ENCODE results near the gene PLEKHO2.

Gene PLEKHO2

GRCh38 chr15:64894395-64895056, 52.8 kb downstream of the PLEKHO2 start:
- DNase-seq (ENCODE audit: low read depth) = no peak

DNA sequence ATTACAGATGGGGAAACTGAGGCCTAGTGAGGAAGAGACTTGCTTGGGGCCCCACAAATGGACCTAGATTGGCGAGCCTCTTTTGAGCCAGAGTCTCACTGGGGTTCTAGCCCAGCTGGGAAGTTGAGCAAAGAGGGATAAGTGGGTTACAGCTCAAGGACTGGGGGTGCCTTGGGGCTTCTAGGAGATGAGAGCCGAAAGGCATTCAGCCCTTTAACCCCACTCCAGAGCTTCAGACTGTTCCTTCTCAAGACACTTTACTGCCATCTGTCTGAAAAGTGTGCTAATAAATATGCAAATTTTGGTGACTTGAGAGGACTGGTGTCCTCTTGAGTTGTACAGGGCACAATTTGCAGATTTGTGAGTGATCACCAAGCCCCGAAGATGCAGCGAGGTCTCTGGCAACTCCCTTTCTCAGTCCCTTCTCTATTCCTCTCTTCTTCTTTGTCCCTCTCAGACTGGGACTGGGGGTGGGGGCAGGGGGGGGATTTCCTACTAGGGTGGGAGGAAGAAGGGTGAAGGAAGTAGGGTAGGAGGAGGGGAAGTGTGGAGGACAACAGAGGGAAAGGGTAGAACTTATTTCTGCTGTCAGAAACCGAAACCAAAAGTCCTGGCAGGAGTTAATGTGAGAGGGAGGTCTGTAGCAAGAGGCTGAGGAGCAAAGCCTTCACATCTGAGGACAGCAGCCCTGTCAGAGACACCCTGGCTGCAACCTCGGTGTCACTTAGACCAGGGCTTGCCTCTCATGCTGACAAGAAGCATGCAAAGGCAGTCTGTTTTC, 53.8 kb downstream of the PLEKHO2 start:
- DNase-seq (ENCODE audit: low read depth) = no peak

DNA sequence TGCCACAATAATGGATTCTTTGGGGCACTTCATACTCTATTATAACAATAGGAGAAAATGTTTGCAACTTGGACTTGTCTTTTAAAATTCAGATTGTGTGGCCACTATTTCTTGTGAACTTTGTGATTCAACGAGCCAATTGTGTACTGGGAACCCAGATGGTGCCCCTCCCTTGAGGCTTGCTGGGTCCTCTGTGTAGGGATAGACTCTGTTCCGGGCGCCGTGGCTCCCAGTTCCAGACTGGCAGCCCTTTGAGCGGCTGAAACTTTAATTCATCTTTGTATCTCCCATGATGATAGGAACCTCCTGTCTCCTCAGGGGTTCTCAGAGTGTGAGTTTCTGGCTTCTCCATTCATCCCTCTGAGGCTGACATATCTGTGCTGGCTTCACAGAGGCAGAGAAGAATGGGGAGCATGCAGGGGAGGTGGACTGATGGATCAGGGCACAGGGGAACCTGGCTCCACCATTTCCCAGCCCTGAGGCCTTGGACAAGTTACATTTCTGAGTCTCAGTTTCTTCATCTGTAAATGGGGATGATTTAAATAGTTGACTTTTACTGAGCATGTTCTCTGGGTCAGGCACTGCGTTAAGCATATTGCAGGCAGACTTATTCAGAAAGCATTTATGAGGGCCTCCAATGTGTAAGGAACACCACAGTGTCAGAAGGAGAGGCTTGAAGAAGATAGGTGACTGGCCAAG, 54.8 kb downstream of the PLEKHO2 start:
- no peak for DNase-seq (ENCODE audit: low read depth)

DNA sequence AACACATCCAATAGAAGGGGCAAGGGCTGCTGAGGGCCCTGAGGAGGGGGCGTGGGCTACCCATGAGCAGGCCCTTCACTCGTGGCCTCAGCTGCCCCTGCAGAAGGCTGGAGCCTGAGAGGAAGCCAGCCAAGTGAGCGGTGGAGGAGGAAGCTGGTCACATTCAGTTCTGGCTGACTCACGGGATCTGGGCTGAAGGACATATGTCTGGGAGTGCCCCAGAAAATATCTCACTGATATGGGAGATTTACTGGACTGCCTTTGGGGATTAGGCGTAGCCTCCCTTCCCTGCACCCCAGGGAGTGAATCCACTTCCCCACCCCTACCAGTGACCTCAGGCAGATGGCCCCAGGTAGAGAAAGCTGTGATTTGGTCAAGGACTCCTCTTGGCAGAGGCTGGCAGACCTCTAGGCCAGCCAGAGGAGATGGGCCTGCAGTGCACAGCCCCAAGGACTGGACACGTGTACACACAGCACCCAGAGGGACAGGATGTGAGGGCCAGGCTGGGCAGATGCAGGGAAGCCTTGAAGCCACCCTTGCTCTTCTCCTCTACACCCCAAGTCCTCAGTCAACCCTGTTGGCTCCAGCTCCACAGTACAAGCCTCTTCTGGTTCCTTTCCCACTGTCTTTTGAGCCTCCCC, 55.8 kb downstream of the PLEKHO2 start:
- DNase-seq (ENCODE audit: low read depth) = no peak

GRCh38 chr15:64898406-64898805, 56.7 kb downstream of the PLEKHO2 start:
- DNase-seq (ENCODE audit: low read depth) = no peak

DNA sequence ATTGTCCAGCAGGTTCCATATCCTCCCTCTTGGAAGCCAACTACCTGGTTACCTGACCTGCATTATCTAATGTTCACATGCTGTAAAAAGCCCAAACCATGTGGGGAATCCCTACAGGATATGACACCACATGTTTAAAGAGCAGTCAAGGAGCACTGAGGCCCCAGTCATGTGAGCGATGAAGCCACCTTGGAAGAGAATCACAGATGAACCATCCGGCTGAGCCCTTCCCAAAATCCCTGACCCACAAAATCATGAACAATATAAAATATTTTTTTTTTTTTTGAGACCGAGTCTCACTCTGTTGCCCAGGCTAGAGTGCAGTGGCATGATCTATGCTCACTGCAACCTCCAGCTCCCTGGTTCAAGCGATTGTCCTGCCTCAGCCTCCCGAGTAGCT, 59.4 kb downstream of the PLEKHO2 start:
- no peak for DNase-seq (ENCODE audit: low read depth)

DNA sequence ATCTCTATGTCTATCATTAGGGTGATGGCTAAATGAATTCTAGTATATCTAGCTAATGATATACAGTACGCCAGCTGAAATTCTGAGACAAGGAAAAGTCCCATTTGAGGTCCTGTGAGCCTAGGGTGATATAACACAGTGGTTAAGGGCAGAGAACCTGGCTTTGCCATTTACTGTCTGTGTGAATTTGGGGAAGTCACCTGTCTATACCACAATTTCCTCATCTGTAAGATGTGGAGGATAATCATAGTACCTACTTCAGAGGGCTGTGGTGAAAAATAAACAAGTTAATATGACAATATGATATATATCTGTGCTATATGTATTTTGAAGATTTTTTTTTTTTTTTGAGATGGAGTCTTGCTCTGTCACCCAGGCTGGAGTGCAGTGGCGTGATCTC, 60.2 kb downstream of the PLEKHO2 start:
- DNase-seq (ENCODE audit: low read depth) = no peak

- DNase-seq (ENCODE audit: low read depth) = no peak
Observed at GRCh38 chr15:64902863-64903262, 61.1 kb downstream of the PLEKHO2 start.

DNA sequence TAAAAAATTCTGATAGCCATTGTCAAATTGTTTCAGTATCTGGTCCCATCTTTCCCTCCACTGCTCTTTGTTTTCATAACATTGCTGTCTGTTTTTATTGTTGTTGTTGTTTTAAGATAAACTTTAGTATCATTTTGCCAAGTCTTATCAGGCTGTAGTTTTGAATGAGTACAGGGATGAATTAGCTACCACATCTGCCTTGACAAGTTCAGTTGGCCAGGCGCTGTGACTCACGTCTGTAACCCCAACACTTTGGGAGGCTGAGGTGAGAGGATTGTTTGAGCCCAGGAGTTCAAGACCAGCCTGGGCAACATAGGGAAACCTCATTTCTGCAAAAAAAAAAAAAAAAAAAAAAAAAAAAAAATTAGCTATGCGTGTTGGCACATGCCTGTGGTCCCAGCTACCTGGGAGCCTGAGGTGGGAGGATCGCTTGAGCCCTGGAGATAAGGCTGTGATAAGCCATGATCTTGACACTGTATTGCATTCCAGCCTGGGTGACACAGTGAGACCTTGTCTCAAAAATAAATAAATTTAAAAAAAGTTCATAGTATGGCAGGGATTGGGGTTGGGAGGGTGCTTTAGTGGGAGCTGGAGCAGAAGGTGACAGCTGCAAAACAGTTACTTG, 61.7 kb downstream of the PLEKHO2 start:
- no peak for DNase-seq (ENCODE audit: low read depth)

GRCh38 chr15:64904189-64904588, 62.5 kb downstream of the PLEKHO2 start:
- DNase-seq (ENCODE audit: low read depth) = no peak

DNA sequence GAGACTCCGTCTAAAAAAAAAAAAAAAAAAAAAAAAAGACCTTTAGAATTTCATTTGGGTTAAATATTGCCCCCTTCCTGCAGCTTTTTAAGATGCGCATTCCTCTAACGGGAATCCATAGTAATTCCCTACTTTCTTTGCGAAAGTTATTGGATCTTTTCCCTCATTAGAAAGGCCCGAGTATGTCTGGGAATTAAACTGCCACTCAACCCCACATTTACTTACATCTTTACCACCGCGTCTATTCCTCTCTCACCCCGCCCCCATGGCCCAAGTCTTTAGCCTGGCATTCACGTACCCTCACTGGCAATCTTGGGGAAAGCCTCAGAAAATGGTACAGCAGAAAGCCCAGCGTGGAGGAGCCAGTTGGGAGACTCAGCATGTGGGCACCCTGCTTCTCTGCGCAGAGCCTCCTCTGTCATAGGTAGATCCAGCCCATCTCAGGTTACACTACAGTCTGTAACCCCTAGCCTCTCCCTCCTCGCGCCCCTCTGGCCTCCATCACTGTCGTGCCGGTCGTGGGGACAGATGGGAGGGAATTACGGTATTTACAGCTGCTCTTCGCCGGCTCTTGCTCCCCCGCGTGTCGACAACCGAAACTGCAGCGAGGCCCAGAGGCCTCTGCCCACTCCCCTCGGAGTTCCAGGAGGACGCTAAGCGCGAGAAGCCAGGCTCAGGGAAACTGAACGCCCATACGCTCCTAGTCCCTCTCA, 63.6 kb downstream of the PLEKHO2 start:
- no peak for DNase-seq (ENCODE audit: low read depth)

- DNase-seq (ENCODE audit: low read depth) = no peak
Observed at GRCh38 chr15:64905941-64906340, 64.2 kb downstream of the PLEKHO2 start.

GRCh38 chr15:64906402-64906801, 64.7 kb downstream of the PLEKHO2 start:
- DNase-seq (ENCODE audit: low read depth) = no peak

GRCh38 chr15:64907991-64908390, 66.3 kb downstream of the PLEKHO2 start:
- no peak for DNase-seq (ENCODE audit: low read depth)

DNA sequence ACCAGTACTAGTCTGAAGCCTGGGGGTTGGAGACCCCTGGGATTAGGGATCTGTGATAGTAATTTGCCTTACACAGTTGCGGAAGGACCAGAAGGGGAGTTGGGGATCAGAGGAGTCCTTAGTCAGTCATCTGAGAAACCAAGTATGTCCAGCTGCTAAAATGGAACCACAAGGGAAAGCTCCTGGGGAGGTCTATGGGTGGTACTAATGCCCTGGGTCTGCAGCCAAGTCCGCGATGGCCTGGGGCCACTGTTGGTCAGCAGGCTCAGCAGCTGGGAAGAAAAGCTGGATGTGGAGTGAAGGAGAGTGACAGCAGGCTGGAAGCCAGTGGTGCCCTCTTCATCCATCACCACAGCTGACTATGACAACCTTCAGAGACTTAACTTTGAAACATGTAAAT, 67.8 kb downstream of the PLEKHO2 start:
- no peak for DNase-seq (ENCODE audit: low read depth)

GRCh38 chr15:64911311-64912186, 69.8 kb downstream of the PLEKHO2 start, which contains the start of gene ANKDD1A:
Gene ANKDD1A (plus strand): TSS chr15:64911902. CDS start chr15:64911931, 29 bp downstream.
- no peak for DNase-seq (ENCODE audit: low read depth)

DNA sequence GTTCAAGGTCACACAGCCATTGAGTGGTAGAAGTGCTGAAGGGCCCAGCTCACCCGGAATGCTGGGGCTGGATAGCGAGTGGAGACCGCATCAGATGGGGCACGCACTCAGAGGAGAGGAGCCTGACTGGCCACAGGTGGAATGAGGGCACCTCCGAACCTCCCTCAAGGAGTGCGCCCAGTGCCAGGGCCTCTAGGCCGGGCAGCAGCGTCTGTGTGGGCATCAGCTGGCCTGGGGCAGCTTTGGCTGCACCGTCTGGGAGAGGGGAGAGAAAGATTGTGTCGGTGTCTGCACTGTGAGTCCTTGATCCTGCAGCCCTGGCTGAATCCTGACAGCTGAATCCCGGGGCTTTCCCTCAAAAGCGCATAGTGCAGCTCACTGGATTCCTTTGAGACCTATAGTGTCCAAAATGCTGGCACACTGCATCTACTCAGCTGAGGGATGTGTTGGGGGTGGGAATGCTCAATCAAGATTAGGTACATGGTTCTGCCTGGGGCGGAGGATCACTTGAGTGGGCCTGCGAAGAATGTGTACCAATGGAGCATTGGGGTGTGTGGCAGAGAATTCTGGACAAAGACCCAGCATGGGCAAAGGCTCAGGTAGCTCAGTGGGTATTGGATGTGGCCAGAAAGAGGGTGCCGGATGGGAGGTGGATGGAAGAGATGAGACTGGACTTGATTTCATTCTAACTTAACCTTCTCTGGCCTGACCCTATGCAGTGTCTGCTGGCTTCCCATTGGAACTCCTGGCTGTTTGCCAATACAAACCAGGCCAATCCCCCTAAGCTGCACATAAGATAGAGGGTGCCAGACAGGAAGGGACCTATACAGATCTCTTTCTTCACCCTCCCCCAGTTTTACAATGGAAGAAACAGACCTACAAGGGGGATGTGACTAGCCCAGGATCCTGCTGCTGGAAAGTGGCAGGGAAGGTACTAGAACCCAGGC, 70.9 kb downstream of the PLEKHO2 start:
- no peak for DNase-seq (ENCODE audit: low read depth)

- DNase-seq (ENCODE audit: low read depth) = no peak
Observed at GRCh38 chr15:64915518-64916227, 74.0 kb downstream of the PLEKHO2 start.

DNA sequence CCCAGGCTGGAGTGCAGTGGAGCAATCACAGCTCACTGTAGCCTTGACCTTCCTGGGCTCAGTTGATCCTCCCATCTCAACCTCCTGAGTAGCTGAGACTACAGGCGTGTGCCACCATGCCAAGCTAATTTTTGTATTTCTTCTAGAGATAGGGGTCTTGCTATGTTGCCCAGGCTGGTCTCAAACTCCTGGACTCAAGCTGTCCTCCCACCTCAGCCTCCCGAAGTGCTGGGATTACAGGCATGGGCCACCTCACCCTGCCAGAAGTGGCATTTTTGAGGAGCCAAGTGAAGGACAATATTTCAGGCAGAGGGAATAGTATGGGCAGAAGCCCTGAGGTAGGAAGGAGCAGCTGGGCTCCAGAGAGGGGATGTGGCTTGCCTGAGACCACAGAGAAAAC, 74.7 kb downstream of the PLEKHO2 start:
- no peak for DNase-seq (ENCODE audit: low read depth)
